ENCODE data around the gene KCNJ4.

KCNJ4 gene

GRCh38 chr22:38460426-38460840, 5.4 kb upstream of the KCNJ4 start:
- no peaks in the 10 kb centered on the region for H3K9me3 ChIP-seq
- H3K4me3 ChIP-seq (ENCODE audit: low read depth in 1 of 2, low read length in 1 of 2), result no peak overlapping the region
- TF ChIP-seq CTCF (IDR thresholded peaks at IDR 0.05), result no peak
- H3K27ac ChIP-seq, result no peak overlapping the region
- H3K36me3 ChIP-seq, result no peaks in the 10 kb centered on the region
- peaks cover 0 to 3% of the 10 kb centered on the region in 2 experiments for H3K4me1 ChIP-seq (ENCODE audit: control insufficient read depth in 1 of 2, insufficient read depth in 1 of 2, low read depth in 1 of 2, low read length in 1 of 2)
- H3K27me3 ChIP-seq, result peaks cover 100% of the 10 kb centered on the region

- Histone ChIP-seq H3K27ac (no peak overlapping the region), H3K4me3 (ENCODE audit: low read depth in 1 of 2, low read length in 1 of 2) (no peak overlapping the region), H3K4me1 (ENCODE audit: control insufficient read depth in 1 of 2, insufficient read depth in 1 of 2, low read depth in 1 of 2, low read length in 1 of 2) (peaks cover 0 to 10% of the 10 kb centered on the region in 2 experiments), H3K36me3 (no peaks in the 10 kb centered on the region), H3K27me3 (peaks cover 99% of the 10 kb centered on the region), H3K9me3 (no peaks in the 10 kb centered on the region)
- TF ChIP-seq CTCF (IDR thresholded peaks at IDR 0.05), result no peak
These were observed 2.1 kb upstream of the KCNJ4 start for GRCh38 chr22:38456841-38457699.

- H3K9me3 ChIP-seq, result no peaks in the 10 kb centered on the region
- no peak for TF ChIP-seq CTCF (IDR thresholded peaks at IDR 0.05)
- H3K27ac ChIP-seq, result no peak overlapping the region
- peaks cover 0 to 6% of the 10 kb centered on the region in 2 experiments for H3K4me1 ChIP-seq (ENCODE audit: control insufficient read depth in 1 of 2, insufficient read depth in 1 of 2, low read depth in 1 of 2, low read length in 1 of 2)
- peaks cover 99% of the 10 kb centered on the region for H3K27me3 ChIP-seq
- no peak overlapping the region for H3K4me3 ChIP-seq (ENCODE audit: low read depth in 1 of 2, low read length in 1 of 2)
- H3K36me3 ChIP-seq, result no peaks in the 10 kb centered on the region
These were observed 1.4 kb upstream of the KCNJ4 start for GRCh38 chr22:38456272-38456835.

- H3K36me3 ChIP-seq, result no peaks in the 10 kb centered on the region
- H3K27ac ChIP-seq, result no peak overlapping the region
- TF ChIP-seq CTCF (IDR thresholded peaks at IDR 0.05), result no peak
- no peak overlapping the region for H3K4me3 ChIP-seq (ENCODE audit: low read depth in 1 of 2, low read length in 1 of 2)
- peaks cover 0 to 6% of the 10 kb centered on the region in 2 experiments for H3K4me1 ChIP-seq (ENCODE audit: control insufficient read depth in 1 of 2, insufficient read depth in 1 of 2, low read depth in 1 of 2, low read length in 1 of 2)
- H3K9me3 ChIP-seq, result no peaks in the 10 kb centered on the region
- H3K27me3 ChIP-seq, result peaks cover 99% of the 10 kb centered on the region
These were observed 702 bp upstream of the KCNJ4 start for GRCh38 chr22:38455530-38456271.

- H3K27me3 ChIP-seq, result peaks cover 99% of the 10 kb centered on the region
- H3K36me3 ChIP-seq, result no peaks in the 10 kb centered on the region
- TF ChIP-seq CTCF (IDR thresholded peaks at IDR 0.05), result no peak
- no peak overlapping the region for H3K27ac ChIP-seq
- no peak overlapping the region for H3K4me3 ChIP-seq (ENCODE audit: low read depth in 1 of 2, low read length in 1 of 2)
- H3K4me1 ChIP-seq (ENCODE audit: control insufficient read depth in 1 of 2, insufficient read depth in 1 of 2, low read depth in 1 of 2, low read length in 1 of 2), result peaks cover 0 to 6% of the 10 kb centered on the region in 2 experiments
- H3K9me3 ChIP-seq, result no peaks in the 10 kb centered on the region
These were observed 485 bp downstream of the KCNJ4 start for GRCh38 chr22:38454353-38455075.
